HK-2 (cell line): ENCODE results near the gene SSRP1.
"Not testable (repeated sequence)": the region's sequence is repeated elsewhere in the genome, so short reads cannot be mapped to it uniquely, and the experiment has no call there.

ENCODE experiments used
- DNase-seq: peaks from one replicate; pipeline ENCODE4 v3.0.0-alpha.2; 2018; ENCODE audit not compliant: unreplicated experiment

SSRP1 gene

DNA sequence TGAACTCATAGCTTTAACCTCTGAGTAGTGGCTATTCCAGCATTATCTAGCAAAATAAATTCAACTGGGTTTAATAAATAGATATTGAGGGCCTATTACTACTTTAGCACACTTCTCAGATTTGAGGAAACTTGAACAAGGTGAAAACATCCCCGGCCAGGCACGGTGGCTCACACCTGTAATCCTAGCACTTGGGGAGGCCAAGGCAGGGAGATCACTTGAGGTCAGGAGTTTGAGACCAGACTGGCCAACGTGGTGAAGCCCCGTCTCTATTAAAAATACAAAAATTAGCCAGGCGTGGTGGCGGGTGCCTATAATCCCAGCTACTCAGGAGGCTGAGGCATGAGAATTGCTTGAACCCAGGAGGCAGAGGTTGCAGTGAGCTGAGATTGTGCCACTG lies 1.2 kb upstream of the SSRP1 start:
- DNase-seq: not testable (repeated sequence)

DNA sequence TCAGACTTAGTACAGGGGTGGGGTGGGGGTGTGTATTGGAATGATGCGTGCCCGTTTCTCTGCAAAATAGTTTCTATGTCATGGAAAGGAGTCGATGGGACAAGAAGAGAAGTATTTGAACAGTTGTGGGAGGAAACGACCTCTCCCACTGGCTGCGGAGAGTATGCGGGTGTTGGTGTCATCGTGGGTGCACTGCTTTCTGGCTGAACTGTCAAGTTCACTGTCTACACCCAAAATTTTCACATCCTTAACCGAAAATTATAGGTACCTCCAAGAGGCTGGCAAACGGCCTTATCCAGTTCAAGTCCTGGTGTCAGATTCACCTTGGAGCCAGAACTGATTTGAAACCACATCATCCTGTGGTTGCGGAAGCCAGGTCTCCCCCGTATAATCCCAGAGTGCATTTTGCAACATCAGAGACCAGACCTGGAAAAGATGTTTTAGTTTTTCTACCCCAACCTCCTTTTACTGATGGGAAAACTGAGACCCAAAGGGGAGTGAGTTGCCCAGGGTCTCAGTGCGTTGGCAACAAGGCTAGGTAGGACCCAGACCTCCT lies 497 bp upstream of the SSRP1 start:
- no peak for DNase-seq

DNA sequence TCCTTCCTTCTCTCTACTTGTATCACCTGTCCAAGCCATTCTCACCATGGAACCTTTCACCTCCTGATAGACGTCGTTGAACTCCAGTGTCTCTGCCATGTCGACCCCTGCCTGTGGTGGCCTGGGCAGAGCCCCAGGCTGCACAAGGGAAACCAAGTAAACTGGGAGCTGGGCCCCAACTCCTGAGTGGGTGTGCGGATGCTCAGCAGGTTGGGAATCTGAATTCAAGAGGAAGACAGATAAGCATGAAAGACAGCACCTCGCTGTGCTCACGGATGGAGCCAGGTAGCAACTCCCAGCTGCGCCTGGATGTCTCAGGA lies 709 bp downstream of the SSRP1 start:
- no peak for DNase-seq

DNA sequence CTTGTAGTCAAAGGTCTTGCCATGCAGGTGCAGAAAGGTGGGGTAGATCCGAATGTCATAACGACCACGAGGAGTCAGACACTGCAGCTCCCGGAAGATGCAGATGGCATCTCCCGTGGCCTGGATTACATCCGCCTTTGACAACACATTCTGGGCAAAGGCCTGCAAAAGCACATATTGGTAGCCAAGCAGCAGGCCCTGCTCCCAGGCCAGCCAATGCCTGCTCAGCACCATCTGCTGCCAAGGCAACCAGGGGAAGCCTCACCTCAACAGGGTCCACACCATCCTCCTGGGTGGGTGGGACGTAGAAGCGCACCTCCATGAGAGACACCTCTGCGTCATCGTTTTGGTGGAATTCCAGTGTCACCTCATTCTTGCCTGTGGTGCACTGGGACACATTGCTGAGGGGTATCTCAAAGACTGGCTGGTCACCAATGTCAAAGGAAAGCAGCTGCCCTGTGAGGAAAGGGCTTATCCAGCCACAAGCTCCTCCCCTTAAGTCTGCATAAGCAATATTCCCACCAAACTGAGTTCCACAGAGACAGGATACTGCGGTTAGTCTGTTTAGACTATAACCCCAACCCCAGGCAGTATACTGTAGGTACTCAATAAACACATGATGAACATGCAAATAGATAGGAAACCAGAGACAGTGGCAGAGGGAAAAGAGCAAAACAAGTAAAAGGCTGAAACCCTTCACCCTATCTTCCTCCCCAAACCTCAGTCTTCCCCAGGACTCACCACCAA lies 2.8 kb downstream of the SSRP1 start:
- DNase-seq: no peak

DNA sequence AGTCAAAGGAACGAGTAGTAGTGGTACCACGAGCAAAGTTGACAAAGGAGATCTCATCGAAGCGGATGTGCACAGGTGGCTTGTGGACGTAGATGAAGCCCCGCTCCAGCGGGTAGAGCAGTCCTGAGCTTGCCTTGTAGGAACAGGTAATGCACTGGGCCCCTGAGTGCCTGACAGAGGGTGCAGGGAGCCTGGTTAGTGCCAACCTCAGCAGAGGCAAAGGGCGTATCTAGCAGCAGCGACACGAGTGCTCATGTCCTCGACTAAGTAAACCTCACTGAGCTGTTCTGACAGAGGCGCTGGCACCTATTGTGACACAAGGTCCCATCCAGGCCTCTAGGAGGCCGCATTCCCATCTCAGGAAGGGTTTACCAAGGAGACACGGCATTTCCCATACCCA lies 4.0 kb downstream of the SSRP1 start:
- DNase-seq: no peak

DNA sequence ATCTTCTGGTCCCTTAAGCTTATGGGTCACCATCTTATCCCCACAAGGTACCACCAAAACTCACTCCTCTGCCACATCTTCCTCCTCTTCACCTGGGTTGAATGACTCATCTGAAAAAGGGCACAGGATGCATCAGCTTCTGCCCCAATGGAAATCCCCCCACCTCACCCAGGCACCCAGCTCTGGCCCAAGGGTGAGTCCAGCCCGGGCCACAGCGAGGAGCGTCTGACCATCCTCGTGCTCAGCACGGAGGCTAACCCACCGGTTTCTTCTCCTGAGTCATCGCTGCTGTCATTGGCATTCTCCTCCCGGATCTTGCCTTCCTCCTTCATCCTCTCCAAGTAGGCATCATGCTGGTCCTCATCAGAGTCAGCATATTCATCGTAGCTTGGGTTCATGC lies 5.7 kb downstream of the SSRP1 start:
- DNase-seq: no peak

DNA sequence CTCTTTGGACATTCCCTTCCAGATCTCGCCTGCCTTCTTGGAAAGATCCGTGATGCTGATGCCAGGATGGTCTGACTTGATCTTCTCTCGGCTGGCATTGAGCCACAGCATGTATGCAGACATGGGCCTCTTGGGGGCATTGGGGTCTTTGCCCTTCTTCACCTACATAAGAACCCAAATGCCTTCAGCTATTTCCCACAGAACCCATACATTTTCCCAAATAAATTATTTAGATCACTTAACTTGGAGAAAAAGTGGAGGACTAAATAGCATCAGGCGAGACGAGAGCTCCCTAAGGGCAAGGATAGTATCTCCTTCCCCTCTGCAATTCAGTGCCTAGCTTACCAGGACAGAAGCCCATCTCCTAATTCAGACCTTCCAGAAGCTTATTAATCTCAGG lies 8.0 kb downstream of the SSRP1 start:
- no peak for DNase-seq

DNA sequence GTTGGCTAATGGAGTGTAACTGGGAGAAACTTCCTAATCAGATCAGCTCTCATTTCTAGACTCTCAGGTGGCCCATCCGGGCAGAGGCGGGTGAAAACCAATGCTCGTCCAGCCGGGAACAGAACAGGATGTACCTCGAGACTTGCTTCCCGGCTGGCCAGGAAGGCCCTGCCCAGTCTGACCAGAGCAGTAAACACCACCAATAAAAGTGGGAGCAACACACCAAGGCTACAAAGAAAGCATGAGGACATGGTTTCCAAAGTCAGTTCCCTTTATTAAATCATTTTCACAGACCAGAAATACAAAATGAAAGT lies 10.0 kb downstream of the SSRP1 start:
- no peak for DNase-seq

DNA sequence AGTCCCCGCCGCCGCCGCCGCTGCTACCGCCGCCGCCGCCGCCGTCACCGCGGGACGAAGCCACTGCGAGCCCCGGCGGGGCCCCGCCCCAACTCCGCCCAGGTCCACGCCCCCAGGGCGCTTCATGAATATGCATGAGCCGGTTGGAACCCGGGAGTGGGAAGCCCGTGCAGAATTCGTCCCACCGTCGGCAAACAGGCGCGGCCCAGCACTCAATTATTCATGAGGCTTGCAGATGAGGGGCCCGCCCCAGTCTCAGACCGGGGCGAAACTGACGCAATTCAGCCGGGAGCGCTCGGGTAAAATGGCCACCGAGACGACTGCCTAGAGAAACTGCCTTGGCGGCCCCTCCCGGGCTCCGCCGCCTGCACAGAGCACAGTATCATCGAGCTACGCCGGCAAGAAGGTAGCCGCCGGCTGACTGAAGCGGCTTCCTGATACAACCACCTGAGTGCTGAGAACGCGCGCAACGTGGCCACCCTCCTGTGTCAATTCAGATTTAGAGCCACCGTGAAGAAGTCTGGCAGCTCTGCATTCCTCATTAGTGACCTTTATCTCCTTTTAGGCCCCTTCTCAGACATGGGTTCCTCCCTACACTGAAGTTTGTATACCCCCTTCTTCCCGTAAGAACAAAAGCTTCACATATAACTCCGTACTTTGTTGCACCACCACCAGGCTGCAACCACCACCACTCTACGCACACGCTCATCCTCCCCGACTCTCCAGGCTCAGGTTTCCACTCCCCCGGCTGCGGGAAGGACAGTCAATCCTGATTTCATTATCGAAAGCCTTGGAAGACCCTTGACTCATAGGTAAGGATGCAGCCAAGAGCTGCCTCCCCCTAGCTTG lies 10.6 kb downstream of the SSRP1 start, which contains the start of gene TNKS1BP1:
Gene TNKS1BP1 (minus strand): TSS at position 67 of the 849 bp plus-strand sequence. CDS start 3,067 bp downstream, outside the sequence.
- DNase-seq: peak; percentile 89

DNA sequence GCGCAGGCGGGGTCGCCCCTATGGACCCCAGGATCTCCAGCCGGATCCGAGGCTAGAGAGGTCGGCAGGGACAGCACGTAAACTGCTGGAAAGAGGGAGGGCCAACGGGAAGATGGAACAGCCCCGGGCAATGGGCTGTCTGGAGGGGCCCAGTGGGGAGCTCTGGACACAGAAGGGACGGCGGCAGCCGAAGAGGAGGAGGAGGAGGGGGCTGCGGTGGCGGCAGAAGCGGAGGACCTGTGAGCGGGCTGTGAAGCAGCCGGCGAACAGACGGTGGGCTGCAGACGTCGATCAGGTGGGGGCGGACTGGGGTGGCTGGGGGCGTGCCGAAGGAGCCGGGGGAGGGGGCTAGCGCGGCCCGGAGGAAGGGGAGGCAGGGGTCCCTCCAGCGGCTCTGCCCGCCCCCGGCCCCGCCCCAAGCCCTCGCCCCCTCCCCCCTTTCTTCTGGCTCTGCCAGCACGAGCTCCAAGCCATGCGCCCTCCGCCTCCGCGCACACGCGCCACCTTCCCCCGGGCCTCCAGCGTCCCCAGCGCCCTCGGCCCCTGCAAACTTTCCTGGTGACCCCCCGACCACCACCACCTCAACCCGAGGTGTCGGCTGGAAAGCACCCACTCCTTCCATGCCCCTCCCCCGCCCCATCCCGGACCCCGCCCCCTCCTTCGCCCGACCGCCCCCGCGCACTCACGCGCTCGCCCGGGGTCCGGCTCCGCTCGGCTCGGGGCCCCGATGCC lies 11.4 kb downstream of the SSRP1 start:
- peak; percentile 33 for DNase-seq

DNA sequence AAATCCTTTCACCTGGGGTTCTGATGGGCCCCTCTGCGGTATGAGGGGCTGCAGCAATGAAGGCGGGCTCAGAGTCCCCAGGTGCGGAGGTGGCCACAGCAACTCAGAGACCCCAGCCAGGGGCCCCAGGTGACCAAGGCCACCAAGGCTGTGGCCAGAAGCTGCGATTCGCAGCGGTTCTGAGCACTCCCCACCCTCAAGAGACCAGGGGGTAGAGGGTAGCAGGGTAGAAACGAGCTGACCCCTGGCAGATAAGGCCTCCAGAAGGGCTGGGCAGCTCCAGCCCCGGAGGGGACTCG lies 11.9 kb downstream of the SSRP1 start:
- no peak for DNase-seq

DNA sequence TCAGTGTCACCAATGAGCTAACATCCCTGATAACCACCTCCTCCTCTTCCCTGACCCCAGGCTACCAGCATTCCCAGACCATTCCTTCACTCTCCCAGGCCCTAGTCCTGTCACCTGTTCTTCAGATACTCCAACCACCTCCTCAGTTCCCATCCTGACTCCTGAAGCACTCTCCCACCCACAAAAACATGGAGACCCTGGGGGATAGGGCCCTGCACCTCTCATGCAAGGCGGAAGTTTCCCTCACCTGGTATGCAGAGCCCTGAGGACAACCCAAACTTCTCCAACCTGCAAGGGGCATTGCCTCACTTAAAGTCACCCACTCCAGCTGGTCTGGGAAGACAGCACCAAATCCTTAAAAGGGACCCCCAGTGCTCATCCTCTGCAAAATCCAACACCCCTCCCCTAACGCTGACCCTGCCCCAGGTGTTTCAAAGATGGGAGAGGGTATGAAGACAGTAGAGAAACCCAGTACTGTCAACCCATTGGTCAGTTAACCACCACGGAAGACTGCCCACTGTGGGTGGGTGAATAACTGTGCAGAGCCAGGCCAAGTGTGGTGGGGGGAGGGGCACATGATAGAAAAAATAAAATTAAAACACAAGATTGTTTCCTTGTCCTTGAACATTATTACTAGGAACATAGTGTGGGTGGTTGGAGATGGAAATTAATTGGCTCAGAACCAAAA lies 12.4 kb downstream of the SSRP1 start:
- no peak for DNase-seq

DNA sequence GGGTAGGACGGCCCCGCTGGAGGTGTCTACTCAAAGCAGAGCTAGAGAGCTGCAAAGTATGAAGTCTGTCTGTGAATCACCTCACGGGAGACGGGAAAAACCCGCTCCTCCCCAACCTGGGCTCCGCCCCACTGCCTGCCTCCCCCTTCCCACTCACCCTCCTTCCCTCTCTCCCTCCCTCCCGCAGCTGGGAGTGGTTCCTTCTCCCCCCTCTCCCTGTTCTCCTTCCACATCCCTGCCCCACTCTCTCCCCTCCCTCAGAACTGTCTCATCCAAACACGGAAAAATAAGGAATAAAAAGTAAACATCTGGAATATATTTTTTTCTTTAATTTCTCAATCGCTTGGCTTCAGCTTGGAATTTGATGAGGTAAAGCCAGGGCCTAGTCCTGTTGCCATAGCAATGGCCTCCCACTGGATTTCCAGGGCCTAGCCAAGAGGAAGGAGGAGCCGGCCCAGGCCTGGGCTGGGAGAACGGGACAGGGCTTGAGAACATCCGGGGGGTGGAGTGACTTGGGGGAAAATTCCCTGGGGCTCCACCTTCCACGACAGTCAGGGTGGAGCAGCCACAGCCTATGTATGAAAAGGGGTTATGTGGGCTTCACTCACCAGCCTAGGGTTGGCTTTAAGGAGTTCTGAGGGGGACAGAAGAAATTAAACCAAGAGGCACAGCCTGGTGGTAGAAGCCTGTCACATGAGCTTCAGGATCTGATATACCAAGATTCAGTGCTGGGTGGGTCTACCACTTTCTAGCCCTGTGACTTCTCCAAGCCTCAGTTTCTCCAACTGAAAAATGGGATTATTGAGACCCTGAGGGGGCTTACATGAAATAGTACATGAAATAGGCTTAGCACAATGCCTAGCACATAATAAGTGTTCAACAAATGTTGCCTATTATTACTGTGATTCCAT lies 13.2 kb downstream of the SSRP1 start:
- peak; percentile 85 for DNase-seq

DNA sequence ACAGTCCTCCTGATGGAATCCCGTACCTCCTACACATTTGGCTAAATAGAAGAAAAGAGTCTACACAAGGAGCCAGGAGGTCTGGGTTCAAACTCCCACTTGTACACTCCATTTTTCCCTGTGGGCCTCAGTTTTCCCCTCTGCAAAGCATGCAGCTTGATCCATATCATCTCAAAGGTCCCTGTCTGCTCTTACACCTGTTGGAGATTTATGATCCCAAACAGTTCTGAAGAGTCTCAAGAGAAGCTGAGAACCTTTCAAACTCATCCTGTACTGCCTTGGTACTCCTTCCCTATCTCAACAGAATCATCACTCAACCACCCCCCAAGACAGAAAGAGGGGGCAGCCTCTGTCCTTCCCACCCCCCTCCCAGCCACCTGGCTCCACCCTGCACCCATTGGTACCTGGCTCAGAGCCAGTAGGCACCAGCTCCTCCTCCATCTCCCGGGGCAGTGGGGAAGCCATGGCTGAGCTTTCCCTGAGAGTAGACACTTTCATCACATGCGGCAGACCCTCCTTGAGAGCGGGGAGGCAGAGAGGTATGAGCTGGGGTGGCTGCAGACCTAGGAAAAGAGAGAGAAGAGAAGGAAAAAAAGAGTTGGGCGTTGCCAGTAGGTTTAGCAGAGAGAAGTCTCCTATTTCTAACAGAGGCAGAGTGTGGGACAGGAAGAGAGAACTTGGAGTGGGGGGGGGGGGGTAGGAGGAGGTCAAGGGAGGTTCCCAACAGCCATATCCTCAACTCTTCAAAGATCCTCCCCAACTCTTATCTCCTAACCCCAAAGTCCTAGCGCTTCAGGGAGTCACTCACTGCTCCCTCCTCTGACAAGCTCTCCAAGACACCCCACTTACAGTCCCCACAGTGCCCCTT lies 14.1 kb downstream of the SSRP1 start:
- DNase-seq: no peak

DNA sequence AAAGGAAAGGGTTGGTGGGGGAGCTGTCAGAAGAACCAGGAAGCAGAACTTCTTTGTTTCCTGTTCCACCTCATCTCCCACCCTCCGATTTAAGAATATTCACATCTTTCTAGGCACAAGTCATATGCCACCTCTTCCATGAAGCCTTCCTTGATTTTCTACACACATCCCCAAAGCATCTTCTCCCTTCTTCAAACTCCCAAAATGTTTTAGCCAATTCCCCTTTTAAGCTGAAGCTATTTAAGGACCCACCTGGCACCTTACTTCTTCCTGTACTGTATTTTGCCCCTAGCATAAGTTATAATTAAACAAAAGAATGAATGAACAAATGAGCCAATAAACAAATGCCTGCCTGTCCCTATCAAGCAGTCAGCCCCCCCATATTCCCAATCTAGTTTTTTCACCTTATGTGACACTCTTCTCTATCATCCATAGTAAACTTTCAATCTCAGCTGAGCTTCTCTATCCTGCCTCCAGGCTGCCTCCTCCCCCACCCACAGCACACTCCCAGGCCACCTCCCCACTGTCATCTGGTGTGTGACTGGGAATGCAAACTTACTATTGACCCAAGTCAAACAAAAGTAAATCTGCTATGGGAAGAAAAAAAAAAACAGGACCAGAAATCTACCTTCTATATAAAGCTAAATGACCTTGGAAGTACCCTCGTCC lies 14.8 kb downstream of the SSRP1 start:
- DNase-seq: no peak

DNA sequence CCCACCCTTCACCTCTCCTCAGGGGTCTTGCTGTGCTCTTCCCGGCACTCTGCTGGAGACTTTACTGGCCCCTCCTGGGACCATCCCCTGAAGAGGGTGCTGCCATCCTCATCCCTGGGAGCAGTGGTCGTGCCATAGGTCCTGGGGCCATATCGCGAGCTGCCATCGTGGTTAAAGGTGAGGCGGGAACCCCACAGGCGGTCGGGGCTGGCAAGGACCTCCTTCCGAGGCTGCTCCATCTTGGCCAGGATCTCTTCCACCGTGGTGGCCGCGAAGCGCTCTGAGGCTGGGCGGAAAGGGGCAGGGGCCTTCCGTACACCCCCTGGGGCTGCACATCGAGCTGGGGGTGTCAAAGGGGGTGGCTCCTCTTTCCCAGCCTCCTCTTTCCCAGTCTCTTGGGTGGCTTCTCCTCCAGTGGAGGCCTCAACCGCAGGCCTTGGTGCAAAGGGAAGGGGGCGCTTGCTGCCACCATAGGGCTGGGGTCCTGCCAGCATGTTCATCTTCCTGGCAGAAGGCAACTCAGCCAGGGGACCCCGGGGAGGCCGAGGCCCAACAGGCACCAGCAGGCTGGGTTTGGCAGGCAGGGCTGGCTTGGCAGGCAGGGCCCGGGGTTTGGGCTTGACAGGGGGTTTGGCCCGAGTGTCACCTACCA lies 15.5 kb downstream of the SSRP1 start:
- DNase-seq: no peak

DNA sequence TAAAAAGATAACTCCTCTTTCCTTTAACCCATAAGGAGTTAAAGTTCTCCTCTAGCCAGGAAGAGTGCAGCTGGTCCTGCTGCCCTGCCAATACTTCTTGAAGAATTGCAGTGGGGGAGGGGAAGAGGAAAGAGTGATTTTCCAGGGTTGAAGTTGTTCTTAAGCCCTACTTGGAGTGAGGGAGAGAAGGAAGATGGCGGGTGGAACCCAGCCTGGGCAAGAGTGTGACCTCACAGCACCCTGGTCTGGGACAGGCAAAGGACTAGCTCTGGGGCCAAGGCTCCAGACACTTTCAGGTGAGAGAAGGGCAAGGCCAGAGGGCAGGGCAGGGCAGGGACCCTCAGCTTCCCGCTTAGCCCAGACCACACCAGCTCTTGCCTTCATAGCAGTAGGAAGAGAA lies 17.5 kb downstream of the SSRP1 start:
- no peak for DNase-seq

DNA sequence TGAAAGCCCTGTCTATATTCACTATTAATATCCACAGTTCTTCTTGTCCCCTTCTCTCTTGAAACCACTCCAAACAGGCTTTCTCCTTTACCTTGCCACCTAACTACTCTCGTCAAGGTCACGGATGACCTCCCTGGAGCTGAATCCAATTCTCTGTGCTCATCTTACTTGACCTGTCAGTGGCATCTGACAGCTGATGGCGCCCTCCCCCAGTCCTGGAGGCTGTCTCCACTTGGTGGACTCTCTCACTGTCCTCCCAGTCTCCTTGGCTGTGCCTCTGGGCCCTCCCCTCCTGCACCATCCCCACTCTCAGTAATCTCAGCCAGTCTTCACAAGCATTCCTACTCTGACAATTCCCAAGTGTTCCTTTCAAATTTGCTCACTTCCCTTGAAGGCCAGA lies 19.7 kb downstream of the SSRP1 start:
- no peak for DNase-seq

DNA sequence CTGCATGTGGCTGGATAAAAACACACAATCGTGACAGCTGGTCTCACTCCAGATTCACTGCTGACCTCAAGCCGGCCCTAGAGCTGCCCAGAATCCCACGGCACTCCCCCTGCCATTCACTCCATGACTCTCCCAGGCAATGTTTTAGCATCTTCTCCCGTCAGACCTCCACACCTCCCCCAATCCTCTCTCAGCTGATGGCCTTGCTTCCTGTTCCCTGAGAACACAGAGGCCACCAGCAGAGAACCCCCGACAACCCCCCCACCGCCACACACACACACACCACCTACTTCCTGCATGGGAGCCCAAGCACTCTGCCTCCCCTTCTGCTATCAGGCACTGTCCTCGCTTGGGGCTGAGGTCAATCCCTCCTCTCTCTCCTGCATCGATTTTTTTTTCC lies 20.2 kb downstream of the SSRP1 start:
- peak; percentile 28 for DNase-seq
